ENCODE measurements around the gene HNRNPA1.
"Not testable (repeated sequence)": the region's sequence is repeated elsewhere in the genome, so short reads cannot be mapped to it uniquely, and the experiment has no call there.

HNRNPA1 gene

DNA sequence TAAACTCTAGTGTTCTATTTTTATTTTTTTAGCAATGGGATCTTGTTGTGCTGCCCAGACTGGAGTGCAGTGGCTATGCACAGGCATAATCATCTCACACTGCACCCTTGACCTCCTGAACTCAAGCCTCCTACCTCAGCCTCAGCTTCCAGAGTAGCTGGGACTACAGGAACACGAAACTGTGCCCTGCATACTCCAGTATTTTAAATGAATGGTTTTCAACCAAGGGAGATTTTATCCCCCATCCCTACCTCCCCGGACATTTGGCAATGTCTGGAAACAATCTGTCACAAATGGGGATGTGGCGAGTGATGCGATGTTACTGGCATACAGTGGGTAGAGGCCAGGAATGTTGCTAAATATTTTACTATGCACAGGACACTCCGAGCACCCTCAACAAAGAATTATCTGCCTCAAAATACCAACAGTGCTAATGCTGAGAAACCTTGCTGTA, 2.7 kb upstream of the HNRNPA1 start:
- H3K27me3 ChIP-seq (ENCODE audit: low read depth, low read length): no peaks in the 10 kb centered on the region
- H3K27ac ChIP-seq (ENCODE audit: low read length): peak overlapping the region; percentile 98
- H3K4me1 ChIP-seq (ENCODE audit: control insufficient read depth in 1 of 2, insufficient read depth in 2 of 2, low read length in 2 of 2): peaks cover 12 to 30% of the 10 kb centered on the region in 2 donors
- peak overlapping the region in 1 of 2 donors; percentile 94 for H3K4me3 ChIP-seq (ENCODE audit: low read depth in 1 of 2, low read length in 2 of 2)
- H3K9me3 ChIP-seq (ENCODE audit: control insufficient read depth in 1 of 2, low read length in 2 of 2): no peaks in the 10 kb centered on the region
- H3K36me3 ChIP-seq (ENCODE audit: control insufficient read depth in 1 of 2, insufficient read depth in 2 of 2, low read length in 2 of 2): peaks cover 14 to 25% of the 10 kb centered on the region in 2 donors

DNA sequence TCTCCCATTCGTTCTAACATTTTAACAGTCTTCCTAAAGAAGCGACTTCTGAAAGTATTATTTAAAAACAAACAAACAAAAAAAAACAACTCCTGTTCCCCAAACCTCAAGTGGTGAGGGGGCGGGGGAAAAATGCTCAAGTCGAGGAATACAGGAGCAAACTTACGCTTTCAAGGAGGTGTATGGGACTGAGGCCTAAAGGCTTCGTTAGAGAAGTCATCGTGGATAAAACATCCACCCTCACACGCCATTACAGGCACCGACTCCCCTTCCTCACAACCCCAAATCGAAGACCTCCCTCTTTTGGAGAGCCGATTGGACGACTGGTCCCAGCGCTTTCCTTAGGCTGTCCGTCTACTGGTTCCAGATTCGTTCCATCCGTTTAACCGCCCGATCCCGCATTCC, 1.3 kb upstream of the HNRNPA1 start:
- H3K27ac ChIP-seq (ENCODE audit: low read length): peak overlapping the region; percentile 98
- no peaks in the 10 kb centered on the region for H3K9me3 ChIP-seq (ENCODE audit: control insufficient read depth in 1 of 2, low read length in 2 of 2)
- peaks cover 27 to 39% of the 10 kb centered on the region in 2 donors for H3K36me3 ChIP-seq (ENCODE audit: control insufficient read depth in 1 of 2, insufficient read depth in 2 of 2, low read length in 2 of 2)
- H3K4me3 ChIP-seq (ENCODE audit: low read depth in 1 of 2, low read length in 2 of 2): peak overlapping the region; percentile 74 to 94
- peaks cover 26 to 43% of the 10 kb centered on the region in 2 donors for H3K4me1 ChIP-seq (ENCODE audit: control insufficient read depth in 1 of 2, insufficient read depth in 2 of 2, low read length in 2 of 2)
- H3K27me3 ChIP-seq (ENCODE audit: low read depth, low read length): no peaks in the 10 kb centered on the region

DNA sequence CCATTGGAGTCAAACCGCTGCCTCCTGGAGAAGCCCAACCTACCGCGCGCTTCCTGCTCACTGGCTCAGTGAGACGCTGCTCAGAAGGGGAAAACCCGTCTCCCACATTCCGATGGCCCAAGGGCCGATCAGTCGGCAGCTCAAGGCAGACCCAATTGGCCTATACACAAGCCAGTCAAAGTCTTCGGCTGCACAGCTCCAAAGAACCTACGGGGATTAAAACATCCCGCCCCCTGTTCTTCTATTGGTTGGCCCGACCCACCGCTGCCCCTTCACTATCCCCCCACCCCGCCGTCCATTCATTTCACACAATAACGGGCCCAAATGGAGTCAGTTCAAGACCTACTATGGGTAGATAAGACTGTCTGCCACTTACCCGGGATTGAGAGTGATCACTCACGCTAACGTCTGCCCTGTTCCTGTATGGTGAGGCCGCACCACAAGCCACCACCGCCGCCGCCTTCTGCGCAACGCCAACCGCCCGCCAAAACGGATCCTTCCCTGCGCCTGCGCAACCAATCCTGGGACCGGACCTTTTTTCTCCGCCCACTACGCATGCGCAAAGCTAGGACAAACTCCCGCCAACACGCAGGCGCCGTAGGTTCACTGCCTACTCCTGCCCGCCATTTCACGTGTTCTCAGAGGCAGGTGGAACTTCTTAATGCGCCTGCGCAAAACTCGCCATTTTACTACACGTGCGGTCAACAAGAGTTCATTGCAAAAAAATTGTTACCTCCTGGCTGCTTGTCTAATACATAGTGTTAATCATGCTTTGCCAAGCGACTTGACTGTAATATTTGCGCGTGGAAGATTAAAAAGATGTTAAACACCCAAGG, 676 bp upstream of the HNRNPA1 start, which contains the start of gene CBX5:
TSS of gene CBX5 (minus strand) at position 491 of the 836 bp plus-strand sequence. CDS start 22,472 bp downstream, outside the sequence.
- H3K27ac ChIP-seq (ENCODE audit: low read length): peak within 1 kb of the TSS; percentile 98
- peak within 1 kb of the TSS; percentile 74 to 94 for H3K4me3 ChIP-seq (ENCODE audit: low read depth in 1 of 2, low read length in 2 of 2)
- peaks cover 30 to 41% of the 10 kb centered on the region in 2 donors for H3K36me3 ChIP-seq (ENCODE audit: control insufficient read depth in 1 of 2, insufficient read depth in 2 of 2, low read length in 2 of 2)
- peaks cover 28 to 48% of the 10 kb centered on the region in 2 donors for H3K4me1 ChIP-seq (ENCODE audit: control insufficient read depth in 1 of 2, insufficient read depth in 2 of 2, low read length in 2 of 2)
- H3K27me3 ChIP-seq (ENCODE audit: low read depth, low read length): no peaks in the 10 kb centered on the region
- no peaks in the 10 kb centered on the region for H3K9me3 ChIP-seq (ENCODE audit: control insufficient read depth in 1 of 2, low read length in 2 of 2)

DNA sequence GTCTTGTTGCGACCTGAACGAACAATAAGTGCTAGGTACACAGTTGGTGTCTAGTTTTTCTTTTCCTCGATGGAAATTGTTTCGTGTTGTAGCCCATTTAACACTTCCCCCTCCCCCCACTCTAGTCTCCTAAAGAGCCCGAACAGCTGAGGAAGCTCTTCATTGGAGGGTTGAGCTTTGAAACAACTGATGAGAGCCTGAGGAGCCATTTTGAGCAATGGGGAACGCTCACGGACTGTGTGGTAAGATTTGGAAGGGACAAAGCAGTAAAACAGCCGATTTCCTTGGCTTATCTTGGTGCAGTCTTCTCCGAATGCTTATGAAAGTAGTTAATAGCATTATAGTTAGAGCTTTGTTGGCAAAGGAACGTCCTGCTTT, 724 bp downstream of the HNRNPA1 start:
- peak overlapping the region; percentile 98 for H3K27ac ChIP-seq (ENCODE audit: low read length)
- peak overlapping the region; percentile 74 to 94 for H3K4me3 ChIP-seq (ENCODE audit: low read depth in 1 of 2, low read length in 2 of 2)
- H3K27me3 ChIP-seq (ENCODE audit: low read depth, low read length); H3K9me3 ChIP-seq (ENCODE audit: control insufficient read depth in 1 of 2, low read length in 2 of 2): not testable (repeated sequence)
- peaks cover 34 to 62% of the 10 kb centered on the region in 2 donors for H3K4me1 ChIP-seq (ENCODE audit: control insufficient read depth in 1 of 2, insufficient read depth in 2 of 2, low read length in 2 of 2)
- peaks cover 43 to 54% of the 10 kb centered on the region in 2 donors for H3K36me3 ChIP-seq (ENCODE audit: control insufficient read depth in 1 of 2, insufficient read depth in 2 of 2, low read length in 2 of 2)

DNA sequence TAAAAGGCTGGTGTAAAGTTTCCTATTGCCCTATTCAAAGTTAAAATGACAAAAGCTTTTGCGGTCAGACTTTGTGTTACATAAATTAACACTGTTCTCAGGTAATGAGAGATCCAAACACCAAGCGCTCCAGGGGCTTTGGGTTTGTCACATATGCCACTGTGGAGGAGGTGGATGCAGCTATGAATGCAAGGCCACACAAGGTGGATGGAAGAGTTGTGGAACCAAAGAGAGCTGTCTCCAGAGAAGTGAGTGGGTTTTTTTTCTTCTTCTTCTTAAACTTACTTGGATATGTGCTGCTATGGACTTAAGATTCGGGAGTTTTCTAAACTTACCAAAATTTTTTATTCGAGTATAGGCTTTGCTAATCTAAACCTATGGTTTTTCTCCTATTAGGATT, 1.2 kb downstream of the HNRNPA1 start:
- H3K27ac ChIP-seq (ENCODE audit: low read length): peak overlapping the region; percentile 98
- peak overlapping the region; percentile 74 to 94 for H3K4me3 ChIP-seq (ENCODE audit: low read depth in 1 of 2, low read length in 2 of 2)
- H3K9me3 ChIP-seq (ENCODE audit: control insufficient read depth in 1 of 2, low read length in 2 of 2); H3K27me3 ChIP-seq (ENCODE audit: low read depth, low read length): not testable (repeated sequence)
- H3K4me1 ChIP-seq (ENCODE audit: control insufficient read depth in 1 of 2, insufficient read depth in 2 of 2, low read length in 2 of 2): peaks cover 34 to 67% of the 10 kb centered on the region in 2 donors
- H3K36me3 ChIP-seq (ENCODE audit: control insufficient read depth in 1 of 2, insufficient read depth in 2 of 2, low read length in 2 of 2): peaks cover 47 to 58% of the 10 kb centered on the region in 2 donors

DNA sequence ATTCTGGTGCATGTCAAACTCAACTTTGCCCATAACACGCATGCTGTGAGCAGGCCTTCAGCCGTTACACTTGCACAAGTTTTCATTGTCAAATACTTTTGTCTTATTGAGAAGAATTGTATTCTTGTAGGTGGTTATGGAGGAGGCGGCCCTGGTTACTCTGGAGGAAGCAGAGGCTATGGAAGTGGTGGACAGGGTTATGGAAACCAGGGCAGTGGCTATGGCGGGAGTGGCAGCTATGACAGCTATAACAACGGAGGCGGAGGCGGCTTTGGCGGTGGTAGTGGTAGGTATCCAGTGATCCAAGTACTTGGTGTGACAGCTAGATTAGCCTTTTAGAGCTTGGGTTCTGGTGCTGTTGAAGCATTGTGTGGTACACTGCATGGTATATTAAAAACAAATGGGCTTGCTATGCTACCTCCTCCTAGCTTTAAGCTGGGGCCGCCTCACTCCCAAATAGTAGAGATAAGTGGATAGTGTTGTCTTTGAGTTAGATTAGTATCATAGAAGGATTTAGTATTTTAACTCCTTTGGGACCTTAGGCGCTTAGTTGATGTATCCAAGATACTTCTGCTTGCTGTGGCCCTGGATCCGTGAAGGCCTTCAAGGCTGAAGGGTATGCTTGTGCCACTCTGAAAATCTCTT, 2.5 kb downstream of the HNRNPA1 start:
- Histone ChIP-seq H3K36me3 (ENCODE audit: control insufficient read depth in 1 of 2, insufficient read depth in 2 of 2, low read length in 2 of 2) (peaks cover 61 to 71% of the 10 kb centered on the region in 2 donors), H3K4me3 (ENCODE audit: low read depth in 1 of 2, low read length in 2 of 2) (peak overlapping the region; percentile 43 to 94), H3K27ac (ENCODE audit: low read length) (peak overlapping the region; percentile 56), H3K4me1 (ENCODE audit: control insufficient read depth in 1 of 2, insufficient read depth in 2 of 2, low read length in 2 of 2) (peaks cover 28 to 63% of the 10 kb centered on the region in 2 donors), H3K9me3 (ENCODE audit: control insufficient read depth in 1 of 2, low read length in 2 of 2) (no peaks in the 10 kb centered on the region), H3K27me3 (ENCODE audit: low read depth, low read length) (no peaks in the 10 kb centered on the region)

DNA sequence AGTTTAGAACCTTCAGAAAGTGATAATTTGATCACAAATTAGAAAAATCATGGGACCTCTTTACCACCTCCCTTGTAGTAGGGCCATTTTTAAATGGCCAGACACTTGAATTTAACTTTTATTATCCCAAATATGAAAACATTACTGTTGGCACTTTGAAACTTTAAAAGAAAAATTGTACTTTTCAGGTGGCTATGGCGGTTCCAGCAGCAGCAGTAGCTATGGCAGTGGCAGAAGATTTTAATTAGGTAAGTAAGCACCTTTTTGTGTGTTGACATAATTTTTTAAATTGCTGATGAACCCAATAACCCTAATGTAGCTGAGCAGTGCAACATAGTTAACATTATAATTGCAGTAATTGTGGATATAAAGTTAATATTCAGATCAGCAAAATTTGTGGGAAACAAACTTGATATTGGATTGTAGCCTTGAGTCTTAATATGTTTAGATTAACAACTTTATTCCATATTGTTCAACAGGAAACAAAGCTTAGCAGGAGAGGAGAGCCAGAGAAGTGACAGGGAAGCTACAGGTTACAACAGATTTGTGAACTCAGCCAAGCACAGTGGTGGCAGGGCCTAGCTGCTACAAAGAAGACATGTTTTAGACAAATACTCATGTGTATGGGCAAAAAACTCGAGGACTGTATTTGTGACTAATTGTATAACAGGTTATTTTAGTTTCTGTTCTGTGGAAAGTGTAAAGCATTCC, 3.7 kb downstream of the HNRNPA1 start:
- Histone ChIP-seq H3K4me1 (ENCODE audit: control insufficient read depth in 1 of 2, insufficient read depth in 2 of 2, low read length in 2 of 2) (peaks cover 22 to 55% of the 10 kb centered on the region in 2 donors), H3K4me3 (ENCODE audit: low read depth in 1 of 2, low read length in 2 of 2) (peak overlapping the region; percentile 43 to 94), H3K36me3 (ENCODE audit: control insufficient read depth in 1 of 2, insufficient read depth in 2 of 2, low read length in 2 of 2) (peaks cover 63 to 66% of the 10 kb centered on the region in 2 donors)
- H3K27me3 ChIP-seq (ENCODE audit: low read depth, low read length); H3K27ac ChIP-seq (ENCODE audit: low read length); H3K9me3 ChIP-seq (ENCODE audit: control insufficient read depth in 1 of 2, low read length in 2 of 2): not testable (repeated sequence)

DNA sequence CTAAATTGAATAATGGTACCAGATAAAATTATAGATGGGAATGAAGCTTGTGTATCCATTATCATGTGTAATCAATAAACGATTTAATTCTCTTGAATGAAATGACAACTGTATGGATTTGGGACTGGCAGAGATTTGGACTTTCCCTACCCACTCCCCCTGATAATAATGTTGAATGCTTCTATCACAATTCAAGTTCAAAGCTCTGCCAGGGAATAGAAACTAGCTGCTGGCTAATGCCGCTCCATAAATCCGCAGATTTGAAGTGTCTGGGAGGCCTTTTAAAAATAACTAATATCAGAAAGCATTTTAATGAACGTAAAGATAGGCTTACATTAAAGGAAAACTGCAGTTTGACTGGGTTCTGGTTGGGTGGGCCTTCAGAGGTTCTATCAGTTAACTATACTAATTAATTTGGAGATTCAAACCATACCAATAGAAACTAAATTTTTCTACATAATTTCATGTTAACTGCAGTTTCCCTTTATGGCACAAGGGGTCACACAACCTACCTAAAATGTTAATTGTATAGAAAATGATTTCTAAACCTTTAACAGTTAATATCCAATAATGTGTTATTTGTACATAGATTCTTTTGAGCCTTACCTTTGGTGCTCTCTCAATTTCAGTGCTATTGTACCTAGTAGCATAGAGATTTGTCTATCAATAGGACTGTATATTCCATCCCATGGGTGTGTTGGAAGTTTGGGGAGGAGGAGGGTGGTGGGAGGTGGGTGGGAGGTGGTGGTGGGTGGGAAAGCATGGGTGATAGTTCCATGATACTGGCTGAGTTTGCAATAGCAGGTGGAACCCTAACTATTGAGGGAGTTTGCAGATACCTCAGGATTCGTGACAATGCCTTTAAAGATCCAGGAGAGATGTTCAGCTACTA, 4.9 kb downstream of the HNRNPA1 start:
- Histone ChIP-seq H3K27ac (ENCODE audit: low read length) (peak overlapping the region; percentile 36), H3K4me1 (ENCODE audit: control insufficient read depth in 1 of 2, insufficient read depth in 2 of 2, low read length in 2 of 2) (peaks cover 22 to 55% of the 10 kb centered on the region in 2 donors), H3K9me3 (ENCODE audit: control insufficient read depth in 1 of 2, low read length in 2 of 2) (no peaks in the 10 kb centered on the region), H3K27me3 (ENCODE audit: low read depth, low read length) (no peaks in the 10 kb centered on the region), H3K36me3 (ENCODE audit: control insufficient read depth in 1 of 2, insufficient read depth in 2 of 2, low read length in 2 of 2) (peaks cover 63 to 66% of the 10 kb centered on the region in 2 donors), H3K4me3 (ENCODE audit: low read depth in 1 of 2, low read length in 2 of 2) (peak overlapping the region in 1 of 2 donors; percentile 17)

DNA sequence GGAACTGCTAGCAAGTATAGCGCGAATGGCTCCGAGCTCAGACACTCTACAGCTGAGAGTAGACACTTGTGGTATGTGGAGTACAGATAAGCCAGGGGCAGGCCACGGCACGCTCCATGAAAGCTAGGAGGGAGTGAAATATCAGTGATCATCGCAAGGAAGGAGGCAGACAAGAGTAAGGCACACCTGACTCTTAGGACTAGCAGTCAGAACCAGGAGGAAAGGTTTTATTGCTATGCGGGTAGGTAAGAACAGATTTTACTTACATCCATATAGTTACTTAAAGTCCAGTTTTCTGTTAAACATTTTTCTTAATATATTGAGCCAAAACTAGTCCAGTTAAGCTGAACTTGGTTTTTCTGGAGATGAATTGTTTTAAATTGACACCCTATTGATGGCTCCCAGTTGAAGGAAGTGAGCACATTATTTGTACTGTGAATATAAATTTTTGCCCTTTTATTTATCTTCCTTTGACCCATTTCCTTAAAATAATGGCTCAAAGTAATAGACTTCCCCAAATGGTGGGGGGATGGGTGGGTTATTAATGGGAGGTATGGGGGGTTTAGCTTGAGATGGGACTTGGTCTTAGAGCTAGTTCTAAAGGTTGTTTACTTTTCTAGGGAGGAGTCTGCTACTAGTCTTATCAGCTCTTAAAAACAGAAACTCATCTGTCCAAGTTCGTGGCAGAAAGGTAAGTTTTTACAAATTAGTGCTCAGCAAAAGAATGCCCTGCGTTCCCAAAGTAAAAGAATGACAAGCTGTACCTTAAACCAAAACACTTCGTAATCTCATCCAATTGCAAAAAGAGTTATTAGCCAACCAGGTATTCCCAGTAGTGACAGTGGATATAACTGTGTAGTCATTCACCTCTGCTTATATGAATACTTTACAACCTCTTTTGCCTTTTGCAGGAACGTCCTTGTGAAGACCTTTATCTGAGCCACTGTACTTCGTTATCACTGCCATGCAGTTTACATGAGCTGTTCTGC, 5.8 kb downstream of the HNRNPA1 start:
- H3K27me3 ChIP-seq (ENCODE audit: low read depth, low read length): no peaks in the 10 kb centered on the region
- H3K9me3 ChIP-seq (ENCODE audit: control insufficient read depth in 1 of 2, low read length in 2 of 2): no peaks in the 10 kb centered on the region
- peak overlapping the region in 1 of 2 donors; percentile 17 for H3K4me3 ChIP-seq (ENCODE audit: low read depth in 1 of 2, low read length in 2 of 2)
- peaks cover 63 to 66% of the 10 kb centered on the region in 2 donors for H3K36me3 ChIP-seq (ENCODE audit: control insufficient read depth in 1 of 2, insufficient read depth in 2 of 2, low read length in 2 of 2)
- peaks cover 22 to 54% of the 10 kb centered on the region in 2 donors for H3K4me1 ChIP-seq (ENCODE audit: control insufficient read depth in 1 of 2, insufficient read depth in 2 of 2, low read length in 2 of 2)
- no peak overlapping the region for H3K27ac ChIP-seq (ENCODE audit: low read length)
